ENCODE results near the gene SND1.

The SND1 gene

GRCh38 chr7:127888411-127888810, 236.4 kb downstream of the SND1 start:
- no peak for TF ChIP-seq CTCF (IDR thresholded peaks at IDR 0.05; ENCODE audit: extremely low read depth, insufficient read depth, missing control alignments)
- in situ Hi-C loops (cut with MboI; ENCODE audit: low pct_unique_long_range_greater_than_20kb, low sequenced_read_pairs, unreplicated experiment), result no loop called here

GRCh38 chr7:127888825-127889224, 236.8 kb downstream of the SND1 start:
- in situ Hi-C loops (cut with MboI; ENCODE audit: low pct_unique_long_range_greater_than_20kb, low sequenced_read_pairs, unreplicated experiment), result no loop called here
- TF ChIP-seq CTCF (IDR thresholded peaks at IDR 0.05; ENCODE audit: extremely low read depth, insufficient read depth, missing control alignments), result no peak
- no peak for DNase-seq (ENCODE audit: low spot score)

More at GRCh38 chr7:127888411-127888810, 236.4 kb downstream of the SND1 start:
- DNase-seq (ENCODE audit: low spot score), result no peak

GRCh38 chr7:127889677-127890076, 237.7 kb downstream of the SND1 start:
- in situ Hi-C loops (cut with MboI; ENCODE audit: low pct_unique_long_range_greater_than_20kb, low sequenced_read_pairs, unreplicated experiment), result no loop called here
- DNase-seq (ENCODE audit: low spot score), result no peak
- no peak for TF ChIP-seq CTCF (IDR thresholded peaks at IDR 0.05; ENCODE audit: extremely low read depth, insufficient read depth, missing control alignments)

GRCh38 chr7:127890726-127891125, 238.7 kb downstream of the SND1 start:
- no peak for DNase-seq (ENCODE audit: low spot score)
- in situ Hi-C loops (cut with MboI; ENCODE audit: low pct_unique_long_range_greater_than_20kb, low sequenced_read_pairs, unreplicated experiment), result no loop called here
- TF ChIP-seq CTCF (IDR thresholded peaks at IDR 0.05; ENCODE audit: extremely low read depth, insufficient read depth, missing control alignments), result no peak

- no peak for TF ChIP-seq CTCF (IDR thresholded peaks at IDR 0.05; ENCODE audit: extremely low read depth, insufficient read depth, missing control alignments)
- in situ Hi-C loops (cut with MboI; ENCODE audit: low pct_unique_long_range_greater_than_20kb, low sequenced_read_pairs, unreplicated experiment), result no loop called here
- no peak for DNase-seq (ENCODE audit: low spot score)
These were observed 239.2 kb downstream of the SND1 start for GRCh38 chr7:127891144-127891543.

GRCh38 chr7:127891854-127892438, 240.0 kb downstream of the SND1 start:
- in situ Hi-C loops (cut with MboI; ENCODE audit: low pct_unique_long_range_greater_than_20kb, low sequenced_read_pairs, unreplicated experiment), result no loop called here
- no peak for DNase-seq (ENCODE audit: low spot score)
- no peak for TF ChIP-seq CTCF (IDR thresholded peaks at IDR 0.05; ENCODE audit: extremely low read depth, insufficient read depth, missing control alignments)
